Measurements from ENCODE around the gene KRTAP17-1.
"Not testable (repeated sequence)": the region's sequence is repeated elsewhere in the genome, so short reads cannot be mapped to it uniquely, and the experiment has no call there.

The KRTAP17-1 gene, protein sequence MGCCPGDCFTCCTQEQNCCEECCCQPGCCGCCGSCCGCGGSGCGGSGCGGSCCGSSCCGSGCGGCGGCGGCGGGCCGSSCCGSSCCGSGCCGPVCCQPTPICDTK

DNA sequence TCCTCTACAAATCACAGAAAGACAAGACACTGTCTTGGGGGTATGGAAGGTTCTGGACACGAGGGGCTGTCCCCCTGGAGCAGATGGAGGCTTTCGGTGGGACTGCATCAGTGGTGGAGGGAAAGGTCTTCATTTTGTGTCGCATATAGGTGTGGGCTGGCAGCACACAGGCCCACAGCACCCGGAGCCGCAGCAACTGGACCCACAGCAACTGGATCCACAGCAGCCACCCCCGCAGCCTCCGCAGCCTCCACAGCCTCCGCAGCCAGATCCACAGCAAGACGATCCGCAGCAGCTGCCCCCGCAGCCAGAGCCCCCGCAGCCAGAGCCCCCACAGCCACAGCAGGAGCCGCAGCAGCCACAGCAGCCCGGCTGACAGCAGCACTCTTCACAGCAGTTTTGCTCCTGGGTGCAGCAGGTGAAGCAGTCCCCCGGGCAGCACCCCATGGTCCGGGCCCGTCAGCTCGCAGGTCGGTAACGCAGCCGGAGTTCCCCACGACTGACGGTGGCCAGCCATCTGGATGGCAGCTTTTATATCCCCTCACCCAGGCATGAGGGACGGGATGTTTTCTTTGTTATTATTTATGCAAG, at the start of gene KRTAP17-1:
Gene KRTAP17-1 (minus strand): TSS at position 507 of the 591 bp plus-strand sequence. CDS start 60 bp downstream, at position 447.
- DNase-seq: no peak

DNA sequence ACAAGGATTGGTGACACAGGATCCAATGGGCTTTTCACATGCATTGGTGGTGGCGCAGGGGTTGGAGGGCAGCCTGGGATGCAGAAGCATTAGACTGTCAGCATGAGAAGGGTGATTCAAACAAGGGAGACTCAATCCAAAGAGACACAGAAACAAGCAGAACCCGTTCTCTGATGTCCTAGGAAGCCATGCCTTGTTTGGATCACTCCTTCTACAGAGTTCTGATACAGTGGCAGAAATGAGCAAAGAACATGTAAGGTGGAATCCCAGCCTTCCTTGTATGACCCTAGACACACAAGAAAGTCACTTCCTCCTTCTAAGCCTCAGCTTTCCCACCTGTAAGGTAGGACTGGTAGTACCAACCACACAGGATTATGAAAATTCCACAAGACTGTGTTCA, 48.4 kb upstream of the KRTAP17-1 start:
- DNase-seq: no peak

GRCh38 chr17:41360296-41360995, 44.9 kb upstream of the KRTAP17-1 start:
- DNase-seq: no peak

DNA sequence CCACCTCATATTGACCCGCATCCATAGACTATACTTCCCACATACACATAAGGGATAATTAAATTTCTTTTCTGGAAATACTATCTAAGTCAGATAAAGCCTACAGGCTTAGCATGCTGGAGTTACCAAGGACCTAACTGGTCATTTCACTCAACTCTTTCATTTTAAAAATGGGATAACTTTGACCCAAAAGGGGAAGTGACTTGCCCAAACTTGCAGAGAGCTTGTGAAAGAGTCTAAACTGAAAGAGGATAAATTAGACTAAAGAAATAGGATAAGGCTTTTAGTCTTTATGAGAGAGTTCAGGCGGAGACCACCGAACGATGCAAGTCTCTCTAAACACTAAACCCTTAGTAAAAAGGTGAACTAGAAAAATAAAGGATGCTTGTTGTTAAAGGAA, 39.0 kb upstream of the KRTAP17-1 start:
- no peak for DNase-seq

- DNase-seq: no peak
Measured at GRCh38 chr17:41352597-41353366, 37.3 kb upstream of the KRTAP17-1 start.

DNA sequence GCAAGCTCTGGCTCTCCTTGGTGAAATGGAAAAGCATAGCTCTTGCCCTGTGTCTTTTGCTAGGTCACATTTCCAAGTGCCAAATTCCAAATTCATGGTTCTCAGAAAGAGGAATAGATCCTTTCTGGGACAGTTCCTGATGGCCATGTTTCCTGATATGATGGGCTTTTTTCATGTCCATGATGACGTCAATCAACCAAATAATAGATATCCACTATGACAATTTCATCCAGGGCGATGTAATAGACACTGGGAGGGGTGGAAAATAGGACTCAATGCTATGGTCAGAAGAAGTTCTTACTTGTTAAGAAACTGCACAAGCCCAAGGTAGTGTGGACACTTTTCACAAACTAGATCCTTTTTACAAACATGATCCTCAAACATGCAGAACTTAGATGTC, 35.7 kb upstream of the KRTAP17-1 start:
- no peak for DNase-seq

GRCh38 chr17:41350381-41350878, 34.9 kb upstream of the KRTAP17-1 start, which contains the start of gene KRT33A:
Gene KRT33A (minus strand): TSS chr17:41350828. CDS start chr17:41350767, 61 bp downstream.
- DNase-seq: not testable (repeated sequence)

GRCh38 chr17:41347869-41348760, 32.6 kb upstream of the KRTAP17-1 start:
- no peak for DNase-seq

GRCh38 chr17:41346421-41346820, 30.9 kb upstream of the KRTAP17-1 start:
- not testable (repeated sequence) for DNase-seq

- no peak for DNase-seq
Measured at GRCh38 chr17:41345992-41346391, 30.5 kb upstream of the KRTAP17-1 start.

DNA sequence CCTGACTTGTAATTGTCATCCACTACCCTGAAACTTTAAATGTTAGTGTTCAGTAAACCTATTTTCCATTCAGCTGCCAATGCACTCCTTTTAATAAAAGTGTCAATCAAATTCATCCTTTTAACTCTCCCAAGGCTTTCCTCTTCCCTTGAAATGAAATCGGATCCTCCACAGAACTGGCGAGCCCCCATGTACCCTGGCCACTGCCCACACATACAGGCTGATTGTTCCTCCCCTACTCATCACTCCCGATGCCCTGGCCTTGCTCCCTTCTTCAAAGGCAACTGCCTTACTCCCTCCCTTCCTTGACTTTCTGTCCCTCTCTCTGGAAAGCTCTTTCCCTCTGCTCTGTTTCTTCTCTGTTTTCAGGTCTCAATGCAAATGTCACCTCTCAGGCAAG, 27.5 kb upstream of the KRTAP17-1 start:
- no peak for DNase-seq

DNA sequence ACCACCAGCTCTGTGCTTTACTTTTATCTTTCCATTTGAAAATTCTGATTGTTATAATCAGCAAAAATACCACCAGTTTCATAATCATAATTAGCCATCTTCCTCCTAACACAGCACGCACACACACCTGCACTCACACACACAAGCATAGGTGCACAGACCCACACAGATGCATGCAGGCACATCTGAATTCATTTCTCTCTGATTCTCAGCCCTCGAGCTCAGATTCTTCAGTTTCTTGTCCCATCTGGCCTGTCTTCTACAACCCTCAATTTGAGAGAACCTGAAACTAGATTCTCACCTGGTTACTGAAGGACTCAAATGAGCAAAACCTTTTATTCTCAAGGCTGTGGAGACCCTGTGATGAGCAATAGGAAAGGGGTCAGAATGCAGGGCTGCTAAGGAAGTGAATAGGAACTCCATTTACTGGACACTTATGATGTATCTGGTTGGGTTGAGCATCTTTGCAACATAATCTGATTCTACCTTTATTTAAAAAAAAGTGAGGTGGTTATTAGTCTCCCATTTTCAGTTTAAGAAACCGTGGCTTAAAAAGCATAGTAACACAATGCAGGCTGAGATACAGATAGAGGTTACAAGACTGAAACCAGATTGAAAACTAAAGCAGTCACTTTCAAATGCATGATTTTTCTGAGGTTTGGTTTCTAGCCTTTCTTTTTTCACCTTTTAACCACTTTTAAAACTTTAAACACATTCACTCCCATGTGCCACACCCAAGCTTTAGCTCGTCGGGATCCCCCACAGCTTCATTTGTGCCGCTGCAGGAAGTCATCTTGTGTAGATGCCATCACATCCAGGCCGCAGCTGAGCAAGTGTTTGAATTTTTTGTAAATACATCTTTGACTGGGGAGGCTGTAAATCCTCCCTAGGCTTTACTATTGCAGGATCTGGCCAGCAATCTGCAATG, 25.7 kb upstream of the KRTAP17-1 start:
- no peak for DNase-seq

- no peak for DNase-seq
Measured at GRCh38 chr17:41340494-41340893, 25.0 kb upstream of the KRTAP17-1 start.

GRCh38 chr17:41339571-41340172, 24.2 kb upstream of the KRTAP17-1 start:
- DNase-seq: no peak

DNA sequence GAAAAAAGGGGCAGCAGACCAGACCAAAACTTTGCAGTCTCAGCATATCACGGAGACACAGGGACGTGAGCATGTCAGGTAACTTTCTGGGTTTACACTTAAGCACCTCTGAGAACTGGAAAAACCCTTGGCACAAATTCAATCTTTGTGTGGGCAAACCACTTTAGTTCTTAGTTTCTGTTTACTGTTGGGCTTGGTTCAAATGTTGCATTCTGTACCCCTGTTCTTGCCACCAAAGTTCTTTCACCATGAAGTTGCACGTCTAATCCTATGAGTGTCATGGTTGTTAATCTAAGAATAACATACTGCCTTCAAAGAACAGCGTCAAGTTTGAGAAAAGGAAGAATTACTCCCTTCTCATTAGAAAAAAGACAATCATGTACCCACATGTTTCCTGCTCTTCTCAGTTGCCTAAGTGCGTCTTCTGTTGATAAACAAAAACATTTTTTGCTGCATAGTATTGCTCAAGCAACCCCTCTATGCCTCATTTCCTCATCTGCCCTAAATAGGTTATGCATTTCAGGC, 23.5 kb upstream of the KRTAP17-1 start:
- no peak for DNase-seq

DNA sequence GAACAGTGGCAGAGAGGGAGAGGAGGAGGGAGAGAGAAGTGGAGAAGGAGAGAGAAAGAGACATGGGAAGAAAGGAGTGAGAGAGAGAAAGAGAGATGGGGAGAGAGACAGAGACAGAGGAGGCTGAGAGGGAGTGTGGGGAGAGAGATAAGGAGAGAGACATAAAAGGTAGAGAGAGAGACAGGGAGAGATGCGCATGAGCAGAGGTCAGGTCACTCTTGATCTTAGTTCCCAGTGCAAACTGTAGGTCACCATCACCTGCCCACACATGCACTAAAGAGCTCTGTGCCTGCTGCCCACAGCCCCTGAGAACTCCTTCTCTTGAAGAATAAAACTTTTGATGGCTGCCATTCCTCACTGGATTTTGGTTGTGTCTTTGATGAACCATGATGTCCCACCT, 20.2 kb upstream of the KRTAP17-1 start:
- DNase-seq: no peak

DNA sequence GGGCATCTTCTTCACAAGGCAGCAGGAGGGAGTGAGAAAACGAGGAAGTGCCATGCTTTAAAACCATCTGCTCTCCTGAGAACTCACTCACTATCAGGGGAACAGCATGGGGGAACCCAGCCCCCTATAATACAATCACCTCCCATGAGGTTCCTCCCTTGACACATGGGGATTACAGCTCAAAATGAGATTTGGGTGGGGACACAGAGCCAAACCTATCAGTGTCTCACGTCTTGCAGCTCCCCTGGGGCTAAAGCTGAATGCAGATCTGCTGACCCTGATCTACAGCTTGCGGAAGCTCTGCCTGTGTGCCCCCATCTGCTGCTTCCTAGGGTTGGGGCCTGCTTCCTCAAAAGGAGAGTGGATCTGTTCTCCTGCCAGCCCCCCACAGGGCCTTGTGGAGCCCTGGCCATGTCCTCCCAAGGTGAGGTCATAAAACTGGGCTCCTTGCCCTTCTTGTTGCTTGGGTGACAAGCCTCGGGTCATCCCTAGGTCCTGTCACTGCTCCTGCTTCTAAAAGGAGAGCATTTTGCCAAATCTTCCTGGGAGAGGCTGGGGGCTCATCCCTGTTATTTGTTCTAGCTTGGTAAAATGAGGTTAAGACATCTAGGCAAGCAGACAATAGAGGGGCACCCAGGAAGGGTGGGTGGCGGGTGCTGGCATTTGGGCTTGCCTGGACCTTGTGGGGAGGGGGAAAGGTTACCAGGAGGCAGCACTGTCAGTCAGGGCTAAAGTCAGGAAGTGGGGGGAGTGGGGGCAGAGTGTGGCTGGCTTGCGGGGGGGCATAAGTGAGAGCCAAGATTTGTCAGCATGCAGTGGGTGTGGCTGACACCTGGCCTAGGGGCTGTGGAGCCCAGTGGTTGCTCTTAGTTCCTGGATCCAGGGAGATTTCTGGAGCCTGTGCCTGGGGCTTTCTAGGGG, 19.1 kb upstream of the KRTAP17-1 start:
- no peak for DNase-seq

- DNase-seq: no peak
Measured at GRCh38 chr17:41333836-41334235, 18.3 kb upstream of the KRTAP17-1 start.

- no peak for DNase-seq
Measured at GRCh38 chr17:41333098-41333497, 17.6 kb upstream of the KRTAP17-1 start.
